ENCODE data around the gene FBXO39. TPM values are rescaled to one million over a fixed set of nuclear protein-coding genes. Genes with fewer than 3 reads are reported as not detected.
"Not testable (repeated sequence)": the region's sequence is repeated elsewhere in the genome, so short reads cannot be mapped to it uniquely, and the experiment has no call there.

Gene FBXO39
- total RNA-seq, 3 donors from 2014 or later: 0.16 TPM; not detected in 2

- no peak overlapping the region for H3K4me3 ChIP-seq
- no peaks in the 10 kb centered on the region for H3K4me1 ChIP-seq (ENCODE audit: low read depth)
- H3K36me3 ChIP-seq (ENCODE audit: low read depth): no peaks in the 10 kb centered on the region
- ATAC-seq (no peak), DNase-seq (no peak)
- no peak for TF ChIP-seq CTCF (IDR thresholded peaks at IDR 0.05)
- intact Hi-C loops (cut with DNase I, micrococcal nuclease): no loop called here
- no peaks in the 10 kb centered on the region for H3K9me3 ChIP-seq
Observed at GRCh38 chr17:6800422-6801027, 24.5 kb downstream of the FBXO39 start.

GRCh38 chr17:6811510-6811909 lies 35.5 kb downstream of the FBXO39 start:
- no peak for ATAC-seq
- Histone ChIP-seq H3K9me3 (no peaks in the 10 kb centered on the region), H3K36me3 (ENCODE audit: low read depth) (no peaks in the 10 kb centered on the region), H3K4me3 (no peak overlapping the region), H3K4me1 (ENCODE audit: low read depth) (no peaks in the 10 kb centered on the region)
- DNase-seq: no peak
- intact Hi-C loops (cut with DNase I, micrococcal nuclease): no loop called here
- no peak for TF ChIP-seq CTCF (IDR thresholded peaks at IDR 0.05)

- Histone ChIP-seq H3K36me3 (ENCODE audit: low read depth) (no peaks in the 10 kb centered on the region), H3K4me3 (no peak overlapping the region), H3K9me3 (no peaks in the 10 kb centered on the region), H3K4me1 (ENCODE audit: low read depth) (no peaks in the 10 kb centered on the region)
- intact Hi-C loops (cut with DNase I, micrococcal nuclease): no loop called here
- DNase-seq (no peak), ATAC-seq (no peak)
- no peak for TF ChIP-seq CTCF (IDR thresholded peaks at IDR 0.05)
Observed at GRCh38 chr17:6812295-6812694, 36.3 kb downstream of the FBXO39 start.

- no peak for DNase-seq
- Histone ChIP-seq H3K9me3 (no peaks in the 10 kb centered on the region), H3K4me1 (ENCODE audit: low read depth) (no peaks in the 10 kb centered on the region), H3K36me3 (ENCODE audit: low read depth) (no peaks in the 10 kb centered on the region), H3K4me3 (no peak overlapping the region)
- intact Hi-C loops (cut with DNase I, micrococcal nuclease): no loop called here
- ATAC-seq: no peak
- no peak for TF ChIP-seq CTCF (IDR thresholded peaks at IDR 0.05)
Observed at GRCh38 chr17:6815775-6816174, 39.8 kb downstream of the FBXO39 start.

GRCh38 chr17:6816368-6816767 lies 40.4 kb downstream of the FBXO39 start:
- DNase-seq; H3K9me3 ChIP-seq; ATAC-seq; H3K4me3 ChIP-seq; H3K4me1 ChIP-seq (ENCODE audit: low read depth); intact Hi-C loops (cut with DNase I, micrococcal nuclease); H3K36me3 ChIP-seq (ENCODE audit: low read depth): not testable (repeated sequence)

GRCh38 chr17:6818938-6819337 lies 42.9 kb downstream of the FBXO39 start:
- DNase-seq: no peak
- no peak for TF ChIP-seq CTCF (IDR thresholded peaks at IDR 0.05)
- no peak for ATAC-seq
- Histone ChIP-seq H3K9me3 (no peaks in the 10 kb centered on the region), H3K4me1 (ENCODE audit: low read depth) (no peaks in the 10 kb centered on the region), H3K4me3 (no peak overlapping the region), H3K36me3 (ENCODE audit: low read depth) (no peaks in the 10 kb centered on the region)
- intact Hi-C loops (cut with DNase I, micrococcal nuclease): no loop called here
